ENCODE results near the gene COP1. TPM values are rescaled to one million over a fixed set of nuclear protein-coding genes. Genes with fewer than 3 reads are reported as not detected.

Gene COP1
- total and polyA plus RNA-seq, 2 of the 13 experiments (the other 11 are each of a cell fraction or from before 2014, with no cell fraction given), result 20.5 to 51.3 TPM

- TF ChIP-seq, protein P1, sequence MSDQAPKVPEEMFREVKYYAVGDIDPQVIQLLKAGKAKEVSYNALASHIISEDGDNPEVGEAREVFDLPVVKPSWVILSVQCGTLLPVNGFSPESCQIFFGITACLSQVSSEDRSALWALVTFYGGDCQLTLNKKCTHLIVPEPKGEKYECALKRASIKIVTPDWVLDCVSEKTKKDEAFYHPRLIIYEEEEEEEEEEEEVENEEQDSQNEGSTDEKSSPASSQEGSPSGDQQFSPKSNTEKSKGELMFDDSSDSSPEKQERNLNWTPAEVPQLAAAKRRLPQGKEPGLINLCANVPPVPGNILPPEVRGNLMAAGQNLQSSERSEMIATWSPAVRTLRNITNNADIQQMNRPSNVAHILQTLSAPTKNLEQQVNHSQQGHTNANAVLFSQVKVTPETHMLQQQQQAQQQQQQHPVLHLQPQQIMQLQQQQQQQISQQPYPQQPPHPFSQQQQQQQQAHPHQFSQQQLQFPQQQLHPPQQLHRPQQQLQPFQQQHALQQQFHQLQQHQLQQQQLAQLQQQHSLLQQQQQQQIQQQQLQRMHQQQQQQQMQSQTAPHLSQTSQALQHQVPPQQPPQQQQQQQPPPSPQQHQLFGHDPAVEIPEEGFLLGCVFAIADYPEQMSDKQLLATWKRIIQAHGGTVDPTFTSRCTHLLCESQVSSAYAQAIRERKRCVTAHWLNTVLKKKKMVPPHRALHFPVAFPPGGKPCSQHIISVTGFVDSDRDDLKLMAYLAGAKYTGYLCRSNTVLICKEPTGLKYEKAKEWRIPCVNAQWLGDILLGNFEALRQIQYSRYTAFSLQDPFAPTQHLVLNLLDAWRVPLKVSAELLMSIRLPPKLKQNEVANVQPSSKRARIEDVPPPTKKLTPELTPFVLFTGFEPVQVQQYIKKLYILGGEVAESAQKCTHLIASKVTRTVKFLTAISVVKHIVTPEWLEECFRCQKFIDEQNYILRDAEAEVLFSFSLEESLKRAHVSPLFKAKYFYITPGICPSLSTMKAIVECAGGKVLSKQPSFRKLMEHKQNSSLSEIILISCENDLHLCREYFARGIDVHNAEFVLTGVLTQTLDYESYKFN (CRISPR knock-in tag; conservative IDR thresholded peaks at IDR 0.05), result peak; percentile 58
- TF ChIP-seq CREB1 (IDR thresholded peaks at IDR 0.05) (no peak), CREB1 (CRISPR knock-in tag; IDR thresholded peaks at IDR 0.05) (no peak), SIN3B (IDR thresholded peaks at IDR 0.05; ENCODE audit: low read length) (no peak), MTA1 (CRISPR knock-in tag; IDR thresholded peaks at IDR 0.05; ENCODE audit: borderline replicate concordance) (no peak), EEA1 (CRISPR knock-in tag; IDR thresholded peaks at IDR 0.05; ENCODE audit: borderline replicate concordance) (no peak), FLYWCH1 (CRISPR knock-in tag; IDR thresholded peaks at IDR 0.05) (no peak), KLF13 (CRISPR knock-in tag; IDR thresholded peaks at IDR 0.05) (no peak), JUN (CRISPR knock-in tag; IDR thresholded peaks at IDR 0.05) (no peak), NCOR1 (IDR thresholded peaks at IDR 0.05; ENCODE audit: borderline replicate concordance, low read length) (no peak), PPARG (CRISPR knock-in tag; conservative IDR thresholded peaks at IDR 0.05) (no peak), CREM (IDR thresholded peaks at IDR 0.05) (no peak), CREM (CRISPR knock-in tag; IDR thresholded peaks at IDR 0.05) (no peak), SAP130 (CRISPR knock-in tag; IDR thresholded peaks at IDR 0.05; ENCODE audit: low read depth) (no peak), BRCA1 (CRISPR knock-in tag; IDR thresholded peaks at IDR 0.05) (no peak), ZNF124 (CRISPR knock-in tag; IDR thresholded peaks at IDR 0.05) (no peak), HNRNPH1 (optimal IDR thresholded peaks at IDR 0.05; ENCODE audit: low read depth, low read length) (no peak), ZNF720 (CRISPR knock-in tag; IDR thresholded peaks at IDR 0.05) (no peak), TBX2 (CRISPR knock-in tag; IDR thresholded peaks at IDR 0.05; ENCODE audit: borderline replicate concordance) (no peak), SP5 (CRISPR knock-in tag; IDR thresholded peaks at IDR 0.05; ENCODE audit: borderline replicate concordance, low read depth) (peak; percentile 55; the same call in 1 of the 2 replicates), XRCC5 (optimal IDR thresholded peaks at IDR 0.05; ENCODE audit: low read length) (no peak), E2F2 (CRISPR knock-in tag; IDR thresholded peaks at IDR 0.05; ENCODE audit: borderline replicate concordance) (no peak), ZNF740 (CRISPR knock-in tag; IDR thresholded peaks at IDR 0.05) (no peak), NFRKB (IDR thresholded peaks at IDR 0.05) (no peak), ZNF879 (CRISPR knock-in tag; IDR thresholded peaks at IDR 0.05) (no peak), ZNF768 (CRISPR knock-in tag; IDR thresholded peaks at IDR 0.05) (no peak)
- TF ChIP-seq, protein P2, sequence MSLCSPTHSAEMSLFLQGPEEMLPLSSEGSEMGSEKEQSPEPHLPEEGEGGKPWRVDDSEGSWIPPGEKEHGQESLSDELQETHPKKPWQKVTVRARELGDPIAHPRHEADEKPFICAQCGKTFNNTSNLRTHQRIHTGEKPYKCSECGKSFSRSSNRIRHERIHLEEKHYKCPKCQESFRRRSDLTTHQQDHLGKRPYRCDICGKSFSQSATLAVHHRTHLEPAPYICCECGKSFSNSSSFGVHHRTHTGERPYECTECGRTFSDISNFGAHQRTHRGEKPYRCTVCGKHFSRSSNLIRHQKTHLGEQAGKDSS (CRISPR knock-in tag; IDR thresholded peaks at IDR 0.05; ENCODE audit: borderline replicate concordance, low read depth), result no peak
- TF ChIP-seq, protein P3, sequence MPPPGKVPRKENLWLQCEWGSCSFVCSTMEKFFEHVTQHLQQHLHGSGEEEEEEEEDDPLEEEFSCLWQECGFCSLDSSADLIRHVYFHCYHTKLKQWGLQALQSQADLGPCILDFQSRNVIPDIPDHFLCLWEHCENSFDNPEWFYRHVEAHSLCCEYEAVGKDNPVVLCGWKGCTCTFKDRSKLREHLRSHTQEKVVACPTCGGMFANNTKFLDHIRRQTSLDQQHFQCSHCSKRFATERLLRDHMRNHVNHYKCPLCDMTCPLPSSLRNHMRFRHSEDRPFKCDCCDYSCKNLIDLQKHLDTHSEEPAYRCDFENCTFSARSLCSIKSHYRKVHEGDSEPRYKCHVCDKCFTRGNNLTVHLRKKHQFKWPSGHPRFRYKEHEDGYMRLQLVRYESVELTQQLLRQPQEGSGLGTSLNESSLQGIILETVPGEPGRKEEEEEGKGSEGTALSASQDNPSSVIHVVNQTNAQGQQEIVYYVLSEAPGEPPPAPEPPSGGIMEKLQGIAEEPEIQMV (CRISPR knock-in tag; IDR thresholded peaks at IDR 0.05; ENCODE audit: low read depth), result no peak
Measured at GRCh38 chr1:176058686-176059085, 148.4 kb downstream of the COP1 start (continued).

Data from HepG2 (cell line).